Endothelial cell of umbilical vein (primary cell): ENCODE measurements around the gene KAT6B. TPM values are rescaled to one million over a fixed set of nuclear protein-coding genes. Genes with fewer than 3 reads are reported as not detected.

Experiments used
- BruUV-seq: library from RNA; stranded (reverse); fragments of 400-500 nt; replicated peaks from 2 replicates; lab custom pipeline; 2021; lab: Mats Ljungman, UMichigan
- CTCF ChIA-PET: fragments of 300-600, 350-600 bp; sonication (Branson Sonifier 250); formaldehyde crosslinking; loops from one replicate; lab custom pipeline; 2021; ENCODE audit warnings: antibody characterized with exemption, inconsistent platforms; lab: Charles Lee
- POLR2A ChIA-PET: fragments of 300-600, 350-600 bp; sonication (Branson Sonifier 250); formaldehyde crosslinking; loops from one replicate; lab custom pipeline; 2021; ENCODE audit warnings: antibody characterized with exemption, inconsistent platforms; lab: Charles Lee
- DNase-seq: peaks from one replicate; pipeline ENCODE4 v3.0.0-alpha.2; 2011; ENCODE audit warnings: low read depth, low spot score
- FAIRE-seq: peaks from 2 replicates; lab custom pipeline; 2011; peaks lifted over from hg19 to GRCh38; lab: Jason Lieb, UNC
- H2AFZ ChIP-seq: 2 replicates; pipeline ENCODE4 v1.6.0; 2012; ENCODE audit warnings: low read depth, low read length, control low read depth, inconsistent platforms
- H3K27ac ChIP-seq: 2 replicates; pipeline ENCODE4 v1.5.1; 2011; ENCODE audit warnings: low read depth, mild to moderate bottlenecking, control low read depth, low read length, moderate library complexity; ENCODE audit not compliant: insufficient read depth
- H3K27me3 ChIP-seq, 2 experiments: 2 replicates each; pipeline versions ENCODE4 v1.6.0 to v1.6.1; 2011; ENCODE audit warnings: low read length in 2 of 2, mixed read lengths in 1 of 2; ENCODE audit not compliant: control insufficient read depth in 2 of 2, insufficient read depth in 2 of 2
- H3K36me3 ChIP-seq, 2 experiments: 2 replicates in 1 of 2; 3 replicates in 1 of 2; pipeline ENCODE4 v1.5.1; 2011; ENCODE audit warnings: low read length in 2 of 2, mild to moderate bottlenecking in 1 of 2, moderate library complexity in 1 of 2; ENCODE audit not compliant: control insufficient read depth in 2 of 2, insufficient read depth in 2 of 2; ENCODE audit errors: extremely low read depth in 1 of 2
- H3K4me1 ChIP-seq: 3 replicates; pipeline ENCODE4 v1.5.1; 2011; ENCODE audit warnings: mild to moderate bottlenecking, low read length; ENCODE audit not compliant: control insufficient read depth, insufficient read depth; ENCODE audit errors: extremely low read depth
- H3K4me2 ChIP-seq: 2 replicates; pipeline ENCODE4 v1.6.1; 2011; ENCODE audit warnings: low read length, control low read depth, mixed read lengths; ENCODE audit not compliant: insufficient read depth
- H3K4me3 ChIP-seq, 3 experiments: fragments of 200-600 bp in 1 of 3; sonication (generic), shearing (Covaris generic) in 1 of 3; replicated peaks in 1 of 3; 2 replicates each; pipeline ENCODE4 v1.5.1; 2011 to 2016; ENCODE audit warnings: control low read depth in 3 of 3, low read length in 3 of 3, mild to moderate bottlenecking in 2 of 3, inconsistent platforms in 1 of 3, low read depth in 1 of 3, moderate library complexity in 1 of 3; ENCODE audit not compliant: insufficient read depth in 1 of 3
- H3K79me2 ChIP-seq: 2 replicates; pipeline ENCODE4 v1.6.0; 2012; ENCODE audit warnings: low read length, inconsistent platforms; ENCODE audit not compliant: control insufficient read depth, insufficient read depth
- H3K9ac ChIP-seq: replicated peaks from 2 replicates; pipeline ENCODE3; 2011; ENCODE audit warnings: low read length, control low read depth; ENCODE audit not compliant: insufficient read depth; ENCODE audit errors: extremely low read depth
- H3K9me1 ChIP-seq: replicated peaks from 3 replicates; pipeline ENCODE4 v1.6.0; 2011; ENCODE audit warnings: mild to moderate bottlenecking, low read length; ENCODE audit not compliant: control insufficient read depth, insufficient read depth; ENCODE audit errors: extremely low read depth
- H3K9me3 ChIP-seq: replicated peaks from 2 replicates; pipeline ENCODE4 v1.5.1; 2012; ENCODE audit warnings: low read length, inconsistent platforms; ENCODE audit not compliant: control insufficient read depth, insufficient read depth
- H4K20me1 ChIP-seq: replicated peaks from 2 replicates; pipeline ENCODE3; 2011; ENCODE audit warnings: mild to moderate bottlenecking, low read length; ENCODE audit not compliant: control insufficient read depth, insufficient read depth; ENCODE audit errors: extremely low read depth
- CTCF ChIP-seq, 2 donors: IDR thresholded peaks; 1 replicate in 1 of 2; 2 replicates in 1 of 2; pipeline ENCODE4 v1.5.1; 2011; ENCODE audit warnings: low read length in 2 of 2, mild to moderate bottlenecking in 2 of 2, moderate library complexity in 2 of 2, control low read depth in 1 of 2, inconsistent platforms in 1 of 2, low read depth in 1 of 2; ENCODE audit not compliant: insufficient read depth in 1 of 2; ENCODE audit errors: extremely low read depth in 1 of 2
- EZH2 ChIP-seq: IDR thresholded peaks from 2 replicates; pipeline ENCODE4 v1.6.1; 2012; ENCODE audit warnings: borderline replicate concordance, low read depth, mild to moderate bottlenecking, moderate library complexity, low read length, inconsistent platforms; ENCODE audit not compliant: severe bottlenecking
- FOS ChIP-seq: IDR thresholded peaks from 2 replicates; pipeline ENCODE4 v1.6.1; 2011; ENCODE audit warnings: mild to moderate bottlenecking, low read length, moderate library complexity, borderline replicate concordance; ENCODE audit not compliant: insufficient read depth
- GATA2 ChIP-seq: IDR thresholded peaks from 2 replicates; pipeline ENCODE4 v1.7.0; 2011; ENCODE audit warnings: low read depth, mild to moderate bottlenecking, moderate library complexity, mixed read lengths, low read length; ENCODE audit not compliant: insufficient read length, insufficient read depth
- JUN ChIP-seq: IDR thresholded peaks from 2 replicates; pipeline ENCODE4 v1.6.1; 2011; ENCODE audit warnings: borderline replicate concordance, low read depth; ENCODE audit not compliant: insufficient read length, insufficient read depth
- MYC ChIP-seq: IDR thresholded peaks from one replicate; pipeline ENCODE4 v1.6.1; 2011; ENCODE audit warnings: mild to moderate bottlenecking, low read depth, low read length
- POLR2A ChIP-seq: IDR thresholded peaks from 2 replicates; pipeline ENCODE4 v1.6.1; 2012; ENCODE audit warnings: low read depth, mild to moderate bottlenecking, control low read depth, low read length
- POLR2AphosphoS5 ChIP-seq: IDR thresholded peaks from 2 replicates; pipeline ENCODE4 v1.6.1; 2012; ENCODE audit warnings: low read depth, mild to moderate bottlenecking, control low read depth, low read length, moderate library complexity; ENCODE audit not compliant: insufficient read depth
- dilution Hi-C: fragments of 300-500 bp; cut with MboI; formaldehyde crosslinking; loops from one replicate; pipeline ENCODE4 v1.15.0; 2019; ENCODE audit warnings: low sequenced_read_pairs; ENCODE audit not compliant: extremely low pct_ligation_motif_present
- intact Hi-C: fragments of 100-400 bp; cut with micrococcal nuclease; formaldehyde crosslinking; loops from one replicate; pipeline ENCODE4 v1.10.0; 2022
- polyA plus RNA-seq, 4 experiments: library from polyadenylated mRNA; depleted of rRNA in 3 of 4; stranded (reverse) in 3 of 4; unstranded in 1 of 4; fragments of >200 nt; gene quantifications; 2 replicates each; pipeline versions ENCODE4 v1.2.1 to v1.2.3, GENCODE V29; 2011 to 2012; ENCODE audit warnings: missing spikeins in 1 of 4
- total RNA-seq: library from RNA; stranded (reverse); gene quantifications from 2 replicates; pipeline ENCODE4 v1.2.3, GENCODE V29; 2021
- TF ChIP-seq, protein P1 (sequence below): IDR thresholded peaks from 2 replicates; pipeline ENCODE4 v1.6.1; 2011; ENCODE audit not compliant: insufficient read depth, insufficient read length

Gene KAT6B
- total and polyA plus RNA-seq, 2 donors (not counting 3 experiments of a cell fraction or from before 2014, with no cell fraction given), result 4.5 to 17.0 TPM

- dilution Hi-C loops (no loop called here), intact Hi-C loops (loop anchor here (5.0 kb wide), 2 partner anchors 283 to 398 kb away; partner anchors contain the start of gene SAMD8)
- TF ChIP-seq POLR2AphosphoS5 (no peak), EZH2 (no peak), GATA2 (no peak), FOS (no peak), MYC (no peak), POLR2A (no peak), JUN (no peak), CTCF (IDR thresholded peaks at IDR 0.05; ENCODE audit: extremely low read depth in 1 of 2, insufficient read depth in 1 of 2, low read depth in 1 of 2, low read length in 2 of 2) (no peak)
- TF ChIP-seq, protein P1, sequence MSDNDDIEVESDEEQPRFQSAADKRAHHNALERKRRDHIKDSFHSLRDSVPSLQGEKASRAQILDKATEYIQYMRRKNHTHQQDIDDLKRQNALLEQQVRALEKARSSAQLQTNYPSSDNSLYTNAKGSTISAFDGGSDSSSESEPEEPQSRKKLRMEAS, result no peak
- no peak for FAIRE-seq
- Histone ChIP-seq H3K27ac (no peak overlapping the region), H3K27me3 (no peaks in the 10 kb centered on the region), H3K4me3 (no peak overlapping the region), H3K9me3 (no peaks in the 10 kb centered on the region), H3K4me2 (no peak overlapping the region), H3K36me3 (no peaks in the 10 kb centered on the region), H3K79me2 (peaks cover 5% of the 10 kb centered on the region), H3K4me1 (no peaks in the 10 kb centered on the region), H2AFZ (no peak overlapping the region), H3K9ac (no peak overlapping the region), H3K9me1 (no peaks in the 10 kb centered on the region), H4K20me1 (no peaks in the 10 kb centered on the region)
- no TSS peak for BruUV-seq
- no peak for DNase-seq
- POLR2A ChIA-PET, result no interaction called here
- CTCF ChIA-PET, result interaction anchor here (2.0 kb wide), 1 partner anchor 409 kb away, joined by 4 read pairs; no protein-coding TSS in a partner anchor
Measured at GRCh38 chr10:74828946-74829345, 2.5 kb downstream of the KAT6B start.
